ENCODE measurements around the gene ZSWIM1.

The ZSWIM1 gene

DNA sequence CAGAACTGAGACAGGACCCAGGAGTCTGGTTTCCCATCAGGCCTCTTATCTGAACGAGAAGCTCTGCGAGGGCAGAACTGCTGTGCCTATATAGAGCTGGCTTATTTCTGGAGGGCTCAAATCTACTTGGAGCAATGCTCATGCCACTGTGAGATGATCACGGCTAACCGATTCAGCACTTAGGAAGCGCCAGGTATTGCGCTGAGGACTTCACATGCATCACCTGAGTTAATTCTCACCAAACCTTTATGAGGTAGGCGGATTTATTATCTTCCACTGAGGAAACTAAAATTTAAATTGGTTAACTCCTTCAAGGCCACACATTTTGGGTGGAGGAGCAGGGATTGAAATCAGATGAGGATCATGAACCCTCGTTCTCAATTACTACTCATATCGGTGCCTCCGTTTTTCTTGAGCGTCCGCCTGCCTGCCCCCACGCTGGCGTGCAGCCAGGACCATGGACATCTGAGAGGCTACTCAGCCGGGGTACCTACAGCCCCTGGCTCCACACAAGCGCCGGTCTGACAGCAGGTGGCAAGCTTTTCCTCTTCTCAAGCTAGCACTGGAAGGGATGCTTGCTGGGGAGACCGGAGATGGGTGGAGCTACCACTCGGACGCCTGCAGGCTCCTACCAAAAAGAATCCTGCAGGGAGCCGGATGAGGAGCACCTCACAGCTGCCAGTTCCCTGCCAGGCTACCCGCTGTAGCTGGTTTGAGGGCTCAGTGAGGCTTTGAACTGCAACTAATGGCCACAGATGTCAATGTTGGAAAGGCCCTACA is 52.4 kb downstream of the ZSWIM1 start:
- peak; percentile 70 for DNase-seq

DNA sequence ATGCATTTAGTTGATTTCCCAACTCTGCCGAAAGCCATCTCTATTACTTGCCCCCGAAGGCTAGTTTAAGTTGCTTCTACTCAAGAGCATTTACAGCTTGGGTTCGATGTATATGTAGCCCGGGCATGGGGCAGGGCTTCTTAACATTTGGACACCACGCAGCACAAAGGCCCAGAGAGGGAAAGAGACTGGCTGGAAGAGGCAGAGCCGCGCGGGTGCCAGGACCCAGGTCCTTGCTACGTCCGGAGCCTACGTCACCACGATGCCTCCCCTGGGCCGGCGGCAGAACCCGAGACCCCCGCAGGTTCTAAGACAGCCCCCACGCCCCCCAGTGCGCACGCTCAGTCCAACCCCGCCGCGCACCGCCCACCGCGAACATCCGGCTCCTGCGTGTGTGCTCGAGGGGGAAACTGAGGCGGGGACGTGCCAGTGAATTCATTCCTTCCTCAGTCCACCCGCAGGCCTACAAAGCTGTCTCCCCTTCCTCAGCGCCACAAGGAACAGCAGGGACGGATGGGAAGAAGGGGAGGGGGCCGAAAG is 53.1 kb downstream of the ZSWIM1 start:
- DNase-seq: peak; percentile 64
